Brain pericyte (primary cell): ENCODE data around the gene HLA-DQB1.
A peak's percentile ranks its signal among the peaks of the same experiment; 100 is the strongest.

Experiments
- DNase-seq: peaks from one replicate; pipeline ENCODE4 v3.0.0-alpha.2; 2012; ENCODE audit warnings: low read depth, low spot score

Gene HLA-DQB1

DNA sequence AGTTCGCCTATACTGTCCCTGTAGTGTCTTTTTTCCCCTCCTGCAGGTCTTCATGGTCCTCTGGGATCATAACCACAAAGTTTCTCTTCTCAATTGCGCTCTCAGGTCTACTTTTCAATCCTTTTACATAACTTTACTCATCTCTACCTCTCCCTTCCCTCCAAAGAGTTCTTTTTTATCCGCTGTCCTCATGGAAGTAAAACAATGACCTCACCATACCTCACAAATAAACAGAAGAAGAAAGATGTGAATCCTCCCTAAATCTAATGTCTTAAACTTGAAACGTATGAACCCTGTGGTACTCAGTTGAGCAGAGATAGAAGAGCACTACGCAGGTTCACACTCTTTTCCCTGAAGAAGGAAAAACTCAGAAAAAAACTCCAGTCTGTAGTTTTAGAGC is 41.3 kb downstream of the HLA-DQB1 start:
- no peak for DNase-seq

DNA sequence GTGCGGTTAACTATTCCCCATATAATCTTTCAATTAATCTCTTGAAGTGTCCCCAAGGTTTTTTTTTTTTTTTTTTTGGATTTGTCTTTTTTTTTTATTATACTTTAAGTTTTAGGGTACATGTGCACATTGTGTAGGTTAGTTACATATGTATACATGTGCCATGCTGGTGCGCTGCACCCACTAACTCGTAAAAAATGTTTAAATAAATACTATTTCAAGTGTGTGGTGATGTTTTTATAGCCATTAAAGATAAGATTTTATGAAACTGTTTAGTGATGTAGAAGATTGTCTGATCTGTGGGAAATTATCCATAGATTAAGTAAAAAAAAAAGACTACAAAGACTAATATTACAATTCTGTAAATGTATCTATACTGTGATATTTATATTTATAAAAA is 41.9 kb downstream of the HLA-DQB1 start:
- DNase-seq: no peak

DNA sequence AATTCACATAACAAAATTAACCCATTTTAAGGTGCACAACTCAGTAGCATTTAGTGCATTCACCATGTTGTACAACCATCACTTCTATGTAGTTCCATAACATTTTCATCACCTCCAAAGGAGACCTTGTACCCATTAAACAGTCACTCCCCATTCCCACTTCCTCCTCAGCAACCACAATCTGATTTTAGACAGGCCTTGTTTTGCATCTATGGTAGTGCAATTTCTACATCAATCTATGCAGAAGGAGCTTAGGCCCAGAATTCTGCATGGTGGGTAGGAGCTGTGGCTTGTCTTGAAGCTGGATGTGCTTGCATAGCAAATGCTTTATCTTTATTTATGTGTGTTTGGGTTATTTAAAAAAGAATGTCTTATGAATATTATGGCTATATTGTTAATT is 42.8 kb downstream of the HLA-DQB1 start:
- DNase-seq: no peak

DNA sequence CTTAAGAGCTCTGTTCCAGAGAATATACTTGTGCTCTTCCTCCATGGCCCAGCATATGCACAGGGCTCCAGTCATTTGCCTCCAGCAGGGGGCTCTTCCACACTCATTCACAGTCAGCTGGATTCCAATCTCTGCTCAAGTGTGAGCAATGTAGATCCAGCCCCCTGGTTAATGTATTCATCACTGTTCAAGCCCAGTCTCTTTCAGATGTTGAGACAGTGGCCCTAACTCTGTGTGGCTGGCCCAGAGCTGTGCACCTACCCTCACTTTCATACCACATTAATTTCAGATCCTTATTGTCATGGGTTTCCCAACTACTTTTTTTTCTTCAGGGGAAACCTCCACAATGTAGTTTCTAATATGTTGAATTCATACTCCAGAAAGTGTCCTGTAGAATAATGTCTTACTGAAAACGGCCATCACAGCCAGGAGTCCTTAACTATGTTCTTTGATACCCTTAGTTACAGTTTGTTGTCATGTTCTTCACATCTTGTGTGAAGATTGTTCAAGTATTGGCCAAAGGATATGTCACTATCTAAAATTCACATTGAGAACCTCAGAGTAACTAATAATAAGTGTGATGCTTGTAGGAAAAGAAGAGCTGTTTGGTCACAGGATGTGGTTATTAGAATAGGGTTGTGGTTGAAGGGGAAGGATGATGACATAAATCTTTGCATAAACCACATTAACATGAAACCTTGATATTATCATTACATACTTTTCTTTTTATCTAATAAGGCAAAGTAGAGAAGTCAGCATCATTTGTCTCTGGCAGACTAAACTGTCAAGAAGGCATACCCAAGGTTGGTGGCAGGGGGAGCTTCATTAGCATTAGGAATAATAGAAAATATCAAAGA is 43.7 kb downstream of the HLA-DQB1 start:
- no peak for DNase-seq

DNA sequence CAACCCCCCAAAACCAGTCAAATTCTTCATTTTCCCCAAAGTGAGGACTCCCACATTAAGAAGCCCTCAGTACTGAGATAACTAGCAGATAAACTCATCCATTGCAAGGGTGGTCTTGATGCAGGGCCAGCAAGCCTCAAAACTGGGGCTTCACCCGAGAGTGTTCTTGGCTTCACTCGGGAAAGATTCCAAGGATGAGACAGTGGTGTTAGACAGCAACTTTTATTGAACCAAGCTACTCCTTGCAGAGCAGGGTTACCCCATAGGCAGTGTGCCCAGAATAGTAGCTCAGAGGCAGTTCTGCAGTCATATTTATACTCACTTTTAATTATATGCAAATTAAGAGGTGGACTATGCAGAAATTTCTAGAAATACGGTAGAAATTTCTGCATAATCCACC is 45.1 kb downstream of the HLA-DQB1 start:
- DNase-seq: no peak

DNA sequence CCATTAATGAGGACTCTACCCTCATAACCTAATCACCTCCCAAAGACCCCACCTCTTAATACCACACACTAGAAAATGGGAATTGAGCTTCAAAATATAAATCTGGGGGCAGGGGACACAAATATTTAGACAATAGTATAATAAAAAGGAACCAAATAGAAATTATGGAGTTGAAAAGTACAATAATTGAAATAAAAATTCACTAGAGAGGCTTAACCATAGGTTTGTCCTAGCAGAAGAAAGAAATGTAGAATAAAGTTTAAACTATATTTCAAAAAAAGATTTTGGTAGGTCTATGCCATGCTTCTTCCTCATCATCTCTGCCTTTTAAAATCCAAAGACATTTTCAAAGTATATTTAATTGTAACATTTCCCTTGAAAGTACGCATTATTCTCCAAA is 48.7 kb downstream of the HLA-DQB1 start:
- no peak for DNase-seq

DNA sequence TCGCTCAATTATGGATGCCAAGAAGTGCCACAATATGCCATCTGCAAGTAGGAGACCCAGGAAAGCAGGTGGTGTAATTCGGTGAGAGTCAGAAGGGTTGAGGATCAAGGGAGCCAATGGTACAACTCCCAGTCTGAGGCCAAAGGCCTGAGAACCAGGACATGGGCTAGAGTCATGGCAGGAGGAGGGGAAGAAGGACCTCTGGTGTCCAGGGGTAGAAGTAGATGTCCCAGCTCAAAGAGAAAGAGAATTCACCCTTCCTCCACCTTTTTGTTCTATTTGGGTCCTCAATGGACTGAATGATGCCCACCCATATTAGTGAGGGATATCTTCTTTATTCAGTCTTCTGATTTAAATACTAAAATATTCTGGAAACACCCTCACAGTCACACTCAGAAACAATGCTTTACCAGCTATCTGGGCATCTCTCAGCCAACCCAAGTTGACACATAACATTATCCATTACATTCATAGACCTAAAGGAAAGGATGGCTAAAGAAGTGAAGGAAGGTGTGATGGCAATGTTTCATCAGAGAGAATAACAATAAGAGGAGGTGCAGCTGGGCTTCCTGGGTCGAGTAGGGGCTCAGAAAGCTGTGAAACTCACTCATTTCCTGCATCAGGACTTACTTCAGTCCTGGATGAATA is 50.4 kb downstream of the HLA-DQB1 start:
- DNase-seq: no peak

DNA sequence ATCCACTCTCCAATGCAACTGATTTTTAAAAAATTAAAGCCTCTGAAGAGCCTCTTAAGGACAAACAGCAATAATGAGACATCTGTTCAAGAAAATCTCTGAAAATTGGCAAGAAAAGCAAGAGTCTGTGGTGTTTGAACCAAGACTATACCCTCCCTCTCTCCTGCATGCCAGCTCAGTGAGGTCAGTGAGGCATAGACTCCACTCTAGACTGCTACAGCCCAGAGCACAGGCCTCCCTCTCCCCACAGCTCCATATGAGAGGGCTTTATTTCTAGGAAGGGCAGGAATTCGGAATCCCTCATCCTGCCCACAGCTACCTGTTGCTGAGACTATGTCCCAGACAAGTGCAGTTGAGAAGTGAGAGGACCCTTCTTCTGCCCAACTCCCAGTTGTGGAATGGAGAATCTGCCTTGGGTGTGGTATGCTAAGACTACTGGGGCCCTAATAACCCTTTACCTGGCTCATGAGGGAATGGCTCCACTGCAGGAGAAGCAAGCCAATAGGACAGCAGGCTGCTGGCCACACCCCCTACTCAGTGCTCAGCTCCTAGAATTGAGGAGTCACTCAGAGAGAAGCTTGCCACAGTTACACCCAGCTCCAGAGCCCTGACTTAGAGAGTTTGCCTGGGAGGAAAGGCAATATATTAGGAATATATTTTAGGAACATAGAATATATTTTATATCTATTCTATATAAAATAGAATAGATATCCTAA is 51.9 kb downstream of the HLA-DQB1 start:
- no peak for DNase-seq

DNA sequence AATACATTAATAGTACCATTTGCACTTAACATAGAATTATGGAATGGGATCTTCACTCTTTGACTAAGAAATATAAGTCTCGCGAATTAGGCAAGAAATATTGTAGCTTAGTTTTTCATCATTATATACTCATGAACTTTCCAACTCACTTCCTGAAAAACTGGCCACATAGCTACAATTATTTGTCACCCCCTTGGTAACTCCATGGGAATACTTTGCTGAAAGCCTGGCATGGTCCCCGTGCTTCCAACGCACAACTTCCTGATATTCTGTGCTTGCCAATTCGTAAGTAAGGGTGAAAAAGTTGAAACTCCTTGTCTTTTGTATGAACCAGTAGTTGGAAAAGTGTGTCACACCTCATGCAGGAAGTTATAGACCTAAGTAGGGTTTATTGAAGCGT is 53.0 kb downstream of the HLA-DQB1 start:
- no peak for DNase-seq

DNA sequence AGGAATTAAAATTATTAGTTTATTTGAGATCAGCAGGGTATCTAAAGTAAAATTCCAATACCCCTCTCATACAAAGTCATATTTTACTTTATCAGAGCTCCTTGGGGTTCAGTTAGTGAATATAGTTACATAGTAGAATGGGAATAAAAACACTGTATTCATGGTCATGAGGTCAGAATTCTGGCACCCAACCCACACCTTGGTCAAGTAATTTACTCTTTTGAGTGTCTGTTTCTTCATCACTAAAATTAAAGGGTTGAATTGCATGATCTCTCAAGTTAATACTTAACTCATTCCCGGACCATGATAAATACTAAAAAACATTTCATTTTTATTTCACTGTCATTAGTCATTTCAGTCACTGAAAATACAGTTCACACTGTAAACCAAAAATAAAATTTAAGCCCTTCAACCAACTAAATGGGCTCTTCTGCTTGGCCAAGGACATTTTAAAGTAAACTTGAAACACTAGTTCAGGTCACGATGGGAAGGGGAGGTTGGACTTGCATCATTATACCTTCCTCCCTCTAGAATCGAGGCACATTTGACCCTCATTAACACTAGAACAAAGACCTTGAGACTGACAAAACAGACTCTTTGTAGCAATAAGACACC is 55.7 kb downstream of the HLA-DQB1 start:
- DNase-seq: no peak

DNA sequence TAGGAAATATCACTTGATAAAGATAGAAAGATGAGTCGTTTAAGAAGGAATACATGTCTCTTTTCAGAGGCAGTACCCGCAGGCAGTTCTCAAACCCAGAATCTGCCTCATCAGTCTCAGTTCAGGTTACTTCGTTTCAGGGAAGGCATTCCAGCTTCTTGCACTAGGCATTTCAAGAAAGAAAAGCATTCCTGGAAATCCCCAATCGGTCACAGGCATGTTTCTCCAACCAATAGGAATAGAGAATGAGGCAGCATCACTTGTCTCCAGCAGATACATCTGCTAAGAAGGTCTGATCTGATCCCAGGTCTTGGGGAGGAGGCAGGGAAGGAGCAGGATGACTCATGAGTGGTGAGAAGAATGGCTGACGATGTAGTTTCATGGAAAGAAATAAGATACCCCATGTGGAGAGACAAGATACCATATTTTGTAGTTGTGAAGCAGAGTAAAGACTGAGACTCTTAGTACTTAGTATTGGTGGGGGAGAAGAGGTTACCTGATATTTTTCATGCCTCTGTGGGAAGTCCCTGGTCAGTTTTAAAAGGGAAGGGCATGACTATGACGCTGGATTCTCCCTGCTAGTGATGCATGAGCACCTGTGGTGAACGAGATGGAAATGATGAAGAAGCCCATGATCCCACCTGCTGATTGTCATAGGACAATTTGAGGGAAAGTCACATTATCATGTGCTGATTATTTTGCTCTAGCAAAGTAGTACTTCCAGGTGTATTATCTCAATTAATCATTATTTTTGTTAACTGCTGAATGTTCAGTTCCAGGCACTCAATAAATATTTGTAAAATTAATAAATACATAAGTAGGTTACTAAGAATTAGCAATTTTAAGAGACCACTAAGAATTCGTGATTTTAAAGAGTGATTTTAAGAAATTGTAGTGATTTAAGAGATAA is 56.5 kb downstream of the HLA-DQB1 start:
- peak; percentile 84 for DNase-seq
